ENCODE data around the gene SAP130. TPM values are rescaled to one million over a fixed set of nuclear protein-coding genes. Genes with fewer than 3 reads are reported as not detected.

The SAP130 gene
- total RNA-seq, 3 donors from 2014 or later (not counting 1 experiment from before 2014, with no cell fraction given), result 33.6 to 43.7 (median 36.2) TPM

DNA sequence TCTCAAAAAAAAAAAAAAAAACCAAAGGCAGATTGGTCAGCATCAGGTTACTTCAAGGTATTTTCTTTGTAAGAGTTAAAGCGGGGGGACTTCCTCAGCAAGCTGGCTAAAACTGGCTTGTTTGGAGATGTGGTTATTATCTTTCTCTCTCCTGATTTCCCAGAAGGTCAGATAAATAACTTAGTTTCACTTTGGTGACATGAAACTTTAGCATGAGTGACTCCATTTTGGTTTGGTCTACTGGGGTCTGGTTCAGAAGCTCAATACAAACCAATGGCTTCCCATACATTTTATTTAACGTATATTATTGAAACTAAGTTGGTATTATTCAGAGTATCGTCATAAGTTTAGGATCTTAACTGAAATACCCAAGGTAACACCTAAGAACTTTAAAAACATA lies 100.5 kb downstream of the SAP130 start:
- WGBS (ENCODE audit: insufficient coverage), result 100% methylated on average over 1 of the region's 3 CpGs
- Histone ChIP-seq H3K36me3 (ENCODE audit: control insufficient read depth, insufficient read depth, low read length) (no peaks in the 10 kb centered on the region), H3K4me3 (ENCODE audit: low read length) (no peak overlapping the region), H3K27me3 (ENCODE audit: control insufficient read depth, insufficient read depth, low read length) (no peaks in the 10 kb centered on the region), H3K27ac (ENCODE audit: low read length) (no peak overlapping the region), H3K4me1 (ENCODE audit: control insufficient read depth, insufficient read depth, low read length) (no peaks in the 10 kb centered on the region), H3K9me3 (ENCODE audit: control insufficient read depth, insufficient read depth, low read length) (no peaks in the 10 kb centered on the region)
- H3K4me1 Mint-ChIP-seq, result no peaks in the 10 kb centered on the region
- TF ChIP-seq, protein P1, sequence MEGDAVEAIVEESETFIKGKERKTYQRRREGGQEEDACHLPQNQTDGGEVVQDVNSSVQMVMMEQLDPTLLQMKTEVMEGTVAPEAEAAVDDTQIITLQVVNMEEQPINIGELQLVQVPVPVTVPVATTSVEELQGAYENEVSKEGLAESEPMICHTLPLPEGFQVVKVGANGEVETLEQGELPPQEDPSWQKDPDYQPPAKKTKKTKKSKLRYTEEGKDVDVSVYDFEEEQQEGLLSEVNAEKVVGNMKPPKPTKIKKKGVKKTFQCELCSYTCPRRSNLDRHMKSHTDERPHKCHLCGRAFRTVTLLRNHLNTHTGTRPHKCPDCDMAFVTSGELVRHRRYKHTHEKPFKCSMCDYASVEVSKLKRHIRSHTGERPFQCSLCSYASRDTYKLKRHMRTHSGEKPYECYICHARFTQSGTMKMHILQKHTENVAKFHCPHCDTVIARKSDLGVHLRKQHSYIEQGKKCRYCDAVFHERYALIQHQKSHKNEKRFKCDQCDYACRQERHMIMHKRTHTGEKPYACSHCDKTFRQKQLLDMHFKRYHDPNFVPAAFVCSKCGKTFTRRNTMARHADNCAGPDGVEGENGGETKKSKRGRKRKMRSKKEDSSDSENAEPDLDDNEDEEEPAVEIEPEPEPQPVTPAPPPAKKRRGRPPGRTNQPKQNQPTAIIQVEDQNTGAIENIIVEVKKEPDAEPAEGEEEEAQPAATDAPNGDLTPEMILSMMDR (IDR thresholded peaks at IDR 0.05), result no peak
- H3K36me3 Mint-ChIP-seq, result no peaks in the 10 kb centered on the region
- no peaks in the 10 kb centered on the region for H3K9me3 Mint-ChIP-seq
- ATAC-seq (no peak), DNase-seq (no peak)
- peaks cover 0 to 8% of the 10 kb centered on the region in 2 donors for H3K27me3 Mint-ChIP-seq (ENCODE audit: low read depth in 2 of 2)
- H3K4me3 Mint-ChIP-seq, result no peak overlapping the region
- no peak overlapping the region for H3K27ac Mint-ChIP-seq
- intact Hi-C loops (cut with micrococcal nuclease), result no loop called here

DNA sequence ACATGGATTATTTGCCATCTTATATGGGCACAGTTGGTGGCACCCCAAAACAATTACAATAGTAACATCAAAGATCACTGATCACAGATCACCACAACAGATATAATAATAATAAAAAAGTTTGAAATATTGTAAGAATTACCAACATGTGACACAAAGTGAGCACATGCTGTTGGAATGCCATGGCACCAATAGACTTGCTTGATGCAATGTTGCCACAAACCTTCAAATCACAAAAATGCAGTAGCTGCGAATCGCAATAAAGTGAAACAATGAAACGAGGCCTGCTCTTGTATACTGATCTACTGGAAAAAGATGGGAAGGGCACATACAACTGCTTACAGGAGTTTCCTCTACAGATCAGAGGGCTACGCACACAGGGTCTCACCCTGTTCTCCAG lies 109.9 kb downstream of the SAP130 start:
- Mint-ChIP-seq H3K4me1 (no peaks in the 10 kb centered on the region), H3K4me3 (no peak overlapping the region), H3K27ac (no peak overlapping the region), H3K9me3 (no peaks in the 10 kb centered on the region), H3K27me3 (ENCODE audit: low read depth in 2 of 2) (no peaks in the 10 kb centered on the region), H3K36me3 (no peaks in the 10 kb centered on the region)
- H3K9me3 ChIP-seq (ENCODE audit: control insufficient read depth, insufficient read depth, low read length), result no peaks in the 10 kb centered on the region
- H3K27ac ChIP-seq (ENCODE audit: low read length), result no peak overlapping the region
- H3K4me1 ChIP-seq (ENCODE audit: control insufficient read depth, insufficient read depth, low read length), result no peaks in the 10 kb centered on the region
- TF ChIP-seq, protein P1 (IDR thresholded peaks at IDR 0.05), result no peak
- no peak overlapping the region for H3K4me3 ChIP-seq (ENCODE audit: low read length)
- no peaks in the 10 kb centered on the region for H3K27me3 ChIP-seq (ENCODE audit: control insufficient read depth, insufficient read depth, low read length)
- DNase-seq (no peak), ATAC-seq (no peak)
- 94% methylated on average over 4 of the region's 4 CpGs for WGBS (ENCODE audit: insufficient coverage)
- no peaks in the 10 kb centered on the region for H3K36me3 ChIP-seq (ENCODE audit: control insufficient read depth, insufficient read depth, low read length)
- intact Hi-C loops (cut with micrococcal nuclease), result no loop called here

DNA sequence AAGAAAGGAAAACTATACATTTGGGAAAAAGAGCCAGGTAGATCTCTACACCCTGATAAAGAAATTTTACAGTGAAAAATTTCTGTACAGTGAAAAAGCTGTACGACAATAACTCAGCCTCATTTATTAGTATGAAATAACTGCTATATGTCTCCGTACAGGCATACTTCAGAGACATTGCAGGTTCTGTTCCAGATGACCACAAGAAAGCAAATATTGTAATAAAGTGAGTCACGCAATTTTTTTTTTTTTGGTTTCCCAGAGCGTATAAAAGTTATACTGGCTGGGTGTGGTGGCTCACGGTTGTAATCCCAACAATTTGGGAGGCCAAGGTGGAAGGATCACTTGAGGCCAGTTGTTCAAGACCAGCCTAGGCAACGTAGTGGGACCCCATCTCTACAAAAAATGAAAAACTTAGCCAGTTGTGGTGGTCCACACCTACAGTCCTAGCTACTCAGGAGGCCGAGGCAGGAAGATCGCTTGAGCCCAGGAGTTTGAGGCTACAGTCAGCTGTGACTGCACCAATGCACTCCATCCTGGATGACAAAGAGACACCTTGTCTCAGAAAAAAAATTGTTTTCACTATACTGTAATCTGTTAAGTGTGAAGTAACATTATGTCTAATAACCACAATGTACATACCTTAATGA lies 113.9 kb downstream of the SAP130 start:
- TF ChIP-seq, protein P1 (IDR thresholded peaks at IDR 0.05), result no peak
- Mint-ChIP-seq H3K36me3 (no peaks in the 10 kb centered on the region), H3K9me3 (no peaks in the 10 kb centered on the region), H3K27me3 (ENCODE audit: low read depth in 2 of 2) (no peaks in the 10 kb centered on the region), H3K4me1 (no peaks in the 10 kb centered on the region), H3K4me3 (no peak overlapping the region), H3K27ac (no peak overlapping the region)
- ATAC-seq (no peak), DNase-seq (no peak)
- no peaks in the 10 kb centered on the region for H3K27me3 ChIP-seq (ENCODE audit: control insufficient read depth, insufficient read depth, low read length)
- no peak overlapping the region for H3K4me3 ChIP-seq (ENCODE audit: low read length)
- no peaks in the 10 kb centered on the region for H3K36me3 ChIP-seq (ENCODE audit: control insufficient read depth, insufficient read depth, low read length)
- whole genome bisulfite sequencing (ENCODE audit: insufficient coverage), result 82% methylated on average over 8 of the region's 8 CpGs
- no peak overlapping the region for H3K27ac ChIP-seq (ENCODE audit: low read length)
- H3K4me1 ChIP-seq (ENCODE audit: control insufficient read depth, insufficient read depth, low read length), result no peaks in the 10 kb centered on the region
- intact Hi-C loops (cut with micrococcal nuclease), result no loop called here
- H3K9me3 ChIP-seq (ENCODE audit: control insufficient read depth, insufficient read depth, low read length), result no peaks in the 10 kb centered on the region

DNA sequence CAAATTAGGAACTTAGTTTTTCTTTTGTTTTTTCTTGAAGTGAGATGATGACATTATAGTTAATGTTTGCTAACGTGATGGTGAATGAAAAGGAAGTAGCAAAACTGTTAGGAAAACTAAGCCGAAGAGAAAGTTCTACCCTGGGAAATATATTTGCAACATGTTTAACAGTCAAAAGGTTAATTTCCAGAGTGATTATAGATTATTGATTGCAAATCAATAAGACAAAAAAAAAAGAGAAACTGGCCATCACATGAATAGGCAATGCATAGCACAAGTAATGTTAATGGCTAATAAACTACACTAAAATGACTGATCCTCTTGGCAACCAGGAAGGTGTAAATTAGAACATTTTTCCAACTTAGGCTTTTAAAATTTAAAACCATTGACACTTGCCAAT lies 116.1 kb downstream of the SAP130 start:
- intact Hi-C loops (cut with micrococcal nuclease), result no loop called here
- H3K4me1 Mint-ChIP-seq, result no peaks in the 10 kb centered on the region
- Histone ChIP-seq H3K36me3 (ENCODE audit: control insufficient read depth, insufficient read depth, low read length) (no peaks in the 10 kb centered on the region), H3K27me3 (ENCODE audit: control insufficient read depth, insufficient read depth, low read length) (no peaks in the 10 kb centered on the region), H3K27ac (ENCODE audit: low read length) (no peak overlapping the region), H3K4me1 (ENCODE audit: control insufficient read depth, insufficient read depth, low read length) (no peaks in the 10 kb centered on the region), H3K9me3 (ENCODE audit: control insufficient read depth, insufficient read depth, low read length) (no peaks in the 10 kb centered on the region), H3K4me3 (ENCODE audit: low read length) (no peak overlapping the region)
- no peak for ATAC-seq
- no peak for DNase-seq
- no peak overlapping the region for H3K4me3 Mint-ChIP-seq
- H3K27me3 Mint-ChIP-seq (ENCODE audit: low read depth in 2 of 2), result no peaks in the 10 kb centered on the region
- WGBS (ENCODE audit: insufficient coverage), result 56% methylated on average over 2 of the region's 2 CpGs
- H3K27ac Mint-ChIP-seq, result no peak overlapping the region
- TF ChIP-seq, protein P1 (IDR thresholded peaks at IDR 0.05), result no peak
- no peaks in the 10 kb centered on the region for H3K36me3 Mint-ChIP-seq
- no peaks in the 10 kb centered on the region for H3K9me3 Mint-ChIP-seq

Measured in natural killer cell (primary cell).